ENCODE measurements around the gene JAKMIP2.

JAKMIP2 gene

GRCh38 chr5:147659166-147659929 lies 123.2 kb downstream of the JAKMIP2 start:
- TF ChIP-seq REST (IDR thresholded peaks at IDR 0.05; ENCODE audit: low read depth) (no peak), YY1 (IDR thresholded peaks at IDR 0.05; ENCODE audit: low read depth) (0 out of 2 replicates have a peak, but pooled peaks have one; percentile 22)

- no peak for TF ChIP-seq TEAD4 (IDR thresholded peaks at IDR 0.05)
- TF ChIP-seq TCF12 (IDR thresholded peaks at IDR 0.05; ENCODE audit: low read depth) = no peak
- TF ChIP-seq CEBPB (IDR thresholded peaks at IDR 0.05) = no peak
- TF ChIP-seq USF1 (IDR thresholded peaks at IDR 0.05) = no peak
- no peak for TF ChIP-seq YY1 (IDR thresholded peaks at IDR 0.05; ENCODE audit: low read depth)
- no peak for TF ChIP-seq NFIC (IDR thresholded peaks at IDR 0.05)
- no peak for TF ChIP-seq EGR1 (IDR thresholded peaks at IDR 0.05)
- TF ChIP-seq ZBTB7A (IDR thresholded peaks at IDR 0.05; ENCODE audit: low read depth) = no peak
- no peak for TF ChIP-seq TAF1 (IDR thresholded peaks at IDR 0.05; ENCODE audit: low read depth)
- no peak for TF ChIP-seq RAD21 (IDR thresholded peaks at IDR 0.05; ENCODE audit: low read depth)
- no peak for TF ChIP-seq MAX (IDR thresholded peaks at IDR 0.05)
- no peak for TF ChIP-seq EP300 (IDR thresholded peaks at IDR 0.05; ENCODE audit: borderline replicate concordance)
- no peak for TF ChIP-seq CREB1 (IDR thresholded peaks at IDR 0.05; ENCODE audit: low read depth)
- TF ChIP-seq FOXM1 (IDR thresholded peaks at IDR 0.05; ENCODE audit: borderline replicate concordance, low read depth) = no peak
- no peak for TF ChIP-seq REST (IDR thresholded peaks at IDR 0.05; ENCODE audit: low read depth)
Observed at GRCh38 chr5:147658293-147658932, 124.1 kb downstream of the JAKMIP2 start.

- TF ChIP-seq CEBPB (IDR thresholded peaks at IDR 0.05) (no peak), EP300 (IDR thresholded peaks at IDR 0.05; ENCODE audit: borderline replicate concordance) (no peak), TCF12 (IDR thresholded peaks at IDR 0.05; ENCODE audit: low read depth) (no peak), FOXM1 (IDR thresholded peaks at IDR 0.05; ENCODE audit: borderline replicate concordance, low read depth) (no peak), TEAD4 (IDR thresholded peaks at IDR 0.05) (no peak), CREB1 (IDR thresholded peaks at IDR 0.05; ENCODE audit: low read depth) (no peak), NFIC (IDR thresholded peaks at IDR 0.05) (no peak), EGR1 (IDR thresholded peaks at IDR 0.05) (no peak), RAD21 (IDR thresholded peaks at IDR 0.05; ENCODE audit: low read depth) (no peak), USF1 (IDR thresholded peaks at IDR 0.05) (no peak), YY1 (IDR thresholded peaks at IDR 0.05; ENCODE audit: low read depth) (no peak)
Observed at GRCh38 chr5:147648597-147648996, 133.9 kb downstream of the JAKMIP2 start.

GRCh38 chr5:147645197-147645596 lies 137.3 kb downstream of the JAKMIP2 start:
- TF ChIP-seq ZBTB7A (IDR thresholded peaks at IDR 0.05; ENCODE audit: low read depth) = no peak
- TF ChIP-seq REST (IDR thresholded peaks at IDR 0.05; ENCODE audit: low read depth) = no peak
- no peak for TF ChIP-seq CREB1 (IDR thresholded peaks at IDR 0.05; ENCODE audit: low read depth)
- TF ChIP-seq EP300 (IDR thresholded peaks at IDR 0.05; ENCODE audit: borderline replicate concordance) = no peak
- TF ChIP-seq TEAD4 (IDR thresholded peaks at IDR 0.05) = no peak
- TF ChIP-seq YY1 (IDR thresholded peaks at IDR 0.05; ENCODE audit: low read depth) = no peak
- TF ChIP-seq USF1 (IDR thresholded peaks at IDR 0.05) = no peak
- no peak for TF ChIP-seq MAX (IDR thresholded peaks at IDR 0.05)
- no peak for TF ChIP-seq EGR1 (IDR thresholded peaks at IDR 0.05)
- no peak for TF ChIP-seq FOXM1 (IDR thresholded peaks at IDR 0.05; ENCODE audit: borderline replicate concordance, low read depth)
- no peak for TF ChIP-seq RAD21 (IDR thresholded peaks at IDR 0.05; ENCODE audit: low read depth)
- no peak for TF ChIP-seq TAF1 (IDR thresholded peaks at IDR 0.05; ENCODE audit: low read depth)
- TF ChIP-seq NFIC (IDR thresholded peaks at IDR 0.05) = no peak
- no peak for TF ChIP-seq TCF12 (IDR thresholded peaks at IDR 0.05; ENCODE audit: low read depth)
- no peak for TF ChIP-seq CEBPB (IDR thresholded peaks at IDR 0.05)

Data from Ishikawa (cell line).